Measurements from ENCODE around the gene VAPB.

GRCh38 chr20:58469616-58470015 lies 80.6 kb downstream of the VAPB start:
- no peak for TF ChIP-seq EGR1 (IDR thresholded peaks at IDR 0.05; ENCODE audit: low read depth)
- TF ChIP-seq POLR2A (IDR thresholded peaks at IDR 0.05; ENCODE audit: borderline replicate concordance, extremely low read depth, insufficient read depth, insufficient read length): no peak
- TF ChIP-seq SIN3A (IDR thresholded peaks at IDR 0.05; ENCODE audit: low read depth): no peak
- no peak for TF ChIP-seq TCF7L2 (IDR thresholded peaks at IDR 0.05; ENCODE audit: borderline replicate concordance, extremely low read depth, insufficient read depth, insufficient read length)
- no peak for TF ChIP-seq CTCF (IDR thresholded peaks at IDR 0.05 in 2 of 3, conservative IDR thresholded peaks at IDR 0.05 in 1 of 3; ENCODE audit: borderline replicate concordance in 1 of 3, insufficient read depth in 1 of 3, low read depth in 2 of 3, low read length in 2 of 3)
- TF ChIP-seq POLR2AphosphoS5 (IDR thresholded peaks at IDR 0.05; ENCODE audit: low read depth, low read length): no peak
- no peak for TF ChIP-seq EZH2phosphoT487 (IDR thresholded peaks at IDR 0.05; ENCODE audit: borderline replicate concordance)
